ENCODE measurements around the gene SMIM31.

The SMIM31 gene

GRCh38 chr4:164734484-164734883 lies 19.4 kb upstream of the SMIM31 start:
- no peak overlapping the region for H3K27ac ChIP-seq
- TF ChIP-seq, protein P1, sequence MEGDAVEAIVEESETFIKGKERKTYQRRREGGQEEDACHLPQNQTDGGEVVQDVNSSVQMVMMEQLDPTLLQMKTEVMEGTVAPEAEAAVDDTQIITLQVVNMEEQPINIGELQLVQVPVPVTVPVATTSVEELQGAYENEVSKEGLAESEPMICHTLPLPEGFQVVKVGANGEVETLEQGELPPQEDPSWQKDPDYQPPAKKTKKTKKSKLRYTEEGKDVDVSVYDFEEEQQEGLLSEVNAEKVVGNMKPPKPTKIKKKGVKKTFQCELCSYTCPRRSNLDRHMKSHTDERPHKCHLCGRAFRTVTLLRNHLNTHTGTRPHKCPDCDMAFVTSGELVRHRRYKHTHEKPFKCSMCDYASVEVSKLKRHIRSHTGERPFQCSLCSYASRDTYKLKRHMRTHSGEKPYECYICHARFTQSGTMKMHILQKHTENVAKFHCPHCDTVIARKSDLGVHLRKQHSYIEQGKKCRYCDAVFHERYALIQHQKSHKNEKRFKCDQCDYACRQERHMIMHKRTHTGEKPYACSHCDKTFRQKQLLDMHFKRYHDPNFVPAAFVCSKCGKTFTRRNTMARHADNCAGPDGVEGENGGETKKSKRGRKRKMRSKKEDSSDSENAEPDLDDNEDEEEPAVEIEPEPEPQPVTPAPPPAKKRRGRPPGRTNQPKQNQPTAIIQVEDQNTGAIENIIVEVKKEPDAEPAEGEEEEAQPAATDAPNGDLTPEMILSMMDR (IDR thresholded peaks at IDR 0.05): no peak
- TF ChIP-seq ZFX (IDR thresholded peaks at IDR 0.05; ENCODE audit: borderline replicate concordance): no peak

DNA sequence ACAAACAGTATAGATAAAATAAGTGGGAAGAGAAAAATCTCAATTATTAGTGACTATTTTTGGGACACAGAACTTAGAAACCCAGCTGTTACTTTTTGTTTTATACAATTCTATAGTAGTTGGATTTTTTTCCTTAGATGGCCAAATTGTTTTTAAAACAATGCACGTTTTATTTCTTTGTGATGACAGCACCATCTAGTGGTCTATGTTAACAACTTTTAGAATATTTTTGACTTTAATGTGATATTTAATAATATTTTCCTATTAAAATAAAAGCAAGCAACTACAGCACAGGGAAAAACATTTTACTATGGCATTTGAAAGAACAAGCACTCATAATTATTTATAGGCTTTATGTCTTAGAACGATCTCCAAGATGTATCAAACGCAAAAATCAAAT lies 5.6 kb upstream of the SMIM31 start:
- no peak overlapping the region for H3K27ac ChIP-seq
- no peak for TF ChIP-seq ZFX (IDR thresholded peaks at IDR 0.05; ENCODE audit: borderline replicate concordance)
- TF ChIP-seq, protein P1 (IDR thresholded peaks at IDR 0.05): peak; percentile 73

- TF ChIP-seq, protein P1 (IDR thresholded peaks at IDR 0.05): no peak
- no peak for TF ChIP-seq ZFX (IDR thresholded peaks at IDR 0.05; ENCODE audit: borderline replicate concordance)
- no peak overlapping the region for H3K27ac ChIP-seq
Measured at GRCh38 chr4:164755432-164755831, 1.5 kb downstream of the SMIM31 start.

- no peak for TF ChIP-seq ZFX (IDR thresholded peaks at IDR 0.05; ENCODE audit: borderline replicate concordance)
- TF ChIP-seq, protein P1 (IDR thresholded peaks at IDR 0.05): no peak
Measured at GRCh38 chr4:164756686-164757085, 2.8 kb downstream of the SMIM31 start.

GRCh38 chr4:164761241-164761640 lies 7.3 kb downstream of the SMIM31 start:
- TF ChIP-seq, protein P1 (IDR thresholded peaks at IDR 0.05): no peak
- no peak for TF ChIP-seq ZFX (IDR thresholded peaks at IDR 0.05; ENCODE audit: borderline replicate concordance)
- H3K27ac ChIP-seq: no peak overlapping the region

More at GRCh38 chr4:164756686-164757085, 2.8 kb downstream of the SMIM31 start:
- H3K27ac ChIP-seq: no peak overlapping the region

DNA sequence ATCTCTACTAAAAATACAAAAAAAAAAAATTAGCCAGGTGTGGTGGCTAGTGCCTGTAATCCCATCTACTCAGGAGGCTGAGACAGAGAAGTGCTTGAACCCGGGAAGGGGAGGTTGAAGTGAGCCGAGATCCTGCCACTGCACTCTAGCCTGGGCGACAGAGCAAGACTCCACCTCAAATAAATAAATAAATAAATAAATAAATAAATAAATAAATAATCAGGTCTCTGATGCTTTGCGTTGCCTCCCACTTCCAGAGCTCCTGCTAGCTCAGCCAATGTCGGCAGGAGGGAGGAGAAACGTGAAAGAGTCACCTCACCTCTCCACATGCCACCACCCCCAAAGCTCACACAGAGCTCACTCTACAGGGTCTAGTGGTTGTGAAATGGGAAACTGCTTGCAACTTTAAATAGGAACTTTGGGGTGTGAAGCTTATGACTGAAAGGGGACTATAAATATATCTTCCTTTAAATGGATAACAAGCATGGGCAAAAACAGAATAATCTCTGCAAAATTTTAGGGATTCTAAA lies 7.9 kb downstream of the SMIM31 start:
- H3K27ac ChIP-seq: no peak overlapping the region

GRCh38 chr4:164765096-164765495 lies 11.2 kb downstream of the SMIM31 start:
- no peak overlapping the region for H3K27ac ChIP-seq
- no peak for TF ChIP-seq ZFX (IDR thresholded peaks at IDR 0.05; ENCODE audit: borderline replicate concordance)
- TF ChIP-seq, protein P1 (IDR thresholded peaks at IDR 0.05): no peak

More for the DNA sequence above, 7.9 kb downstream of the SMIM31 start:
- TF ChIP-seq ZFX (IDR thresholded peaks at IDR 0.05; ENCODE audit: borderline replicate concordance): no peak
- TF ChIP-seq, protein P1 (IDR thresholded peaks at IDR 0.05): no peak
